GM19035 (cell line): ENCODE results near the gene NUDT22.
A peak's percentile ranks its signal among the peaks of the same experiment; 100 is the strongest.

Source experiments
- ATAC-seq: cut with Tn5 transposase; IDR thresholded peaks from one replicate; pipeline ENCODE4 v1.9.1; 2021; ENCODE audit not compliant: unreplicated experiment

Gene NUDT22

DNA sequence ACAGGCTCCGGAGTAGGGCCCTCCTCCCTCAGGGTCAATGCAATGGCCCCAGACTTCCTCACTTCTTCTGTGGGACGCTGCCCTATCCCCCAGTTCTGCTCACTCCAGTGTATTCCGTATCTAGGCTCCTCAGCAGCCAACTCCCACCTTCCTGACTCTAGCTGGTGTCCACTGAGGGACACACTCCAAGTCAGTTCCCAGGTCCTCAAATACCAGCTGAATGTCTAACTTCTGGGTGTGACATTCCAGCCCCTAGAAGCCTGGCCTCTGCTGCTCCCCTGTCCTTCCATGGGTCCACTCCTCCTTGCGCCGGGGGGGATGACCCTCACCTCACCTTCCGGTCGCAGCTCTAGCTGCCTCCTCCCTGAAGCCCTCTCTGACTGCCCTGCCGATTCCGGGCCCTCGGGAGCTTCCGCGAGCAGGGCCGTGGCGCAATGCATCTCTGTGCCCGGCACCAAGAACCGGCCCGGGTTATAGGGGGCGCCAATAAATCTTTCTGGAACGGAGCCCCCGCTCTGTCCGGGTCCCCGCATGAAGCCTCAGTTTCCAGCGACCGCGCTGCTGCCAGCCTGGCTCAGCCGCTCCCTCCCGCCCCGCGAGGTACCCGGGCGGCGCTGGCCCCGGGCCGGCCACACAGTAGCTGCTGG lies 42.9 kb downstream of the NUDT22 start:
- peak; percentile 21 for ATAC-seq

DNA sequence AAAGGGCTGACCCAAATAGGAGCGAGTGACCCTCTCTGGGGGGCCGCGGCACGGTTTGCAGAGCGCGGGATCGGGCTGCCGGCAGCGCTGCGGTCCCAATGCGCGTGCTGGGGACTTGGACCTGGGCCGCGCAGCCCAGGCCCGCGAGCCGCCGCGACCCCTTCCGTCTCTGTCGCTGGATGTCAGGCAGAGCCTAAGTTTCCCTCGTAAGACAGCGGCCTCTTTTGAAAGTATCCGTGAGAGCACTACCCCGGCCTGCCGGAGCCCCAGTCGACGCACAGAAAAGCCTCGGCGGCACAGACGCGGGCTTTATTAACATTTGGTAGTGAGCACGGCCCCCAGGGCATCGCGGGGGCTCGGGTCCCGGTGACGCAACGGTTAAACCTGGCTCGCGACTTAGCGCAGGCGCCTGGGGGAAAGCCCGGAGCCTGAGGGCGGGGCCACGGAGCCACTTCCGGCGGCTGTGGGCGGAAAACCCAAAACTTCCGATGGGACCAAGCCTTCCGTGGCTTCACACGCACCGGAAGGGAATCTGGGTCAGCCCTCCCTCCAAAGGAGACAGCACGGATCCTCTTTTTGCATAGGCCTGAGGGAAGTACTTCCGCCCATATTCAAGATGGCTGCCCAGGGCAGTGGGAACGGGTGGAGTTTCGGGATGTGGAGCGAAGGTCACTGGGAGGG lies 43.6 kb downstream of the NUDT22 start:
- ATAC-seq: peak; percentile 70

DNA sequence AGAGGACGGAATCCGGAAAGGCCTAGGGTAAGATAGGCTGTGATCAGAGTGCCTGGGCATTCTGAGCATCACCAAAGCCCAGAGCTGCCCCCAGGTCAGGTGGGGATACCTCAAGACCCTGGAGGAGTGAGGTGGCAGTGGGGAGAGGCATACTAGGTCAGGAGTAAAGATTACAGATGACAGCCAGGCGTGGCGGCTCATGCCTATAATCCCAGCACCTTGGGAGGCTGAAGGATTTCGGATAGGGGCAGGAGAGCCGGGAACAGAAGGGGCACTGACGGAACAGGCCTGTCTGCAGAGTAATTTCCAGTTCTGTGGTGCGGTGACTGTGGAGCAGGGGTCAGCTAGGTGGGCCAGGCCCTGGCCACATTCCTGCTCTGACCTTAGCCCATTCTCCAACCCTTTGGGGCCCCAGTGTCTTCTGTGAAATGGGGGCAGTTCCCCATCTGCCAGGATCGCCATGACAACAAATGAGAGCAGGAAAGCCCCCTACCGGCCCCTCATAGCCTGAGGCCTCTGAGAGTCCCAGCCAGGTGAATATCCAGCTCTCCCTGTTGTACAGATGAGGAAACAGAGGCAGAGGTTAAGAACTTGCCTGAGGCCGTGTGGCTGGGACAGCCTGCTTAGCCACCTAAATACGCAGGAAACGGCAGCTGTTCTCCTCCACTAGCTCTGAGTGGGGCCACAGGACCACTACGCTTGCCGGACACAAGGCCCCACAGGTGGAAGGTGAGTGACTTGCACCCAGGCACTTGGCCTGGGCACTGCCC lies 49.1 kb downstream of the NUDT22 start:
- ATAC-seq: no peak

GRCh38 chr11:64275841-64276240 lies 49.8 kb downstream of the NUDT22 start:
- ATAC-seq: no peak

DNA sequence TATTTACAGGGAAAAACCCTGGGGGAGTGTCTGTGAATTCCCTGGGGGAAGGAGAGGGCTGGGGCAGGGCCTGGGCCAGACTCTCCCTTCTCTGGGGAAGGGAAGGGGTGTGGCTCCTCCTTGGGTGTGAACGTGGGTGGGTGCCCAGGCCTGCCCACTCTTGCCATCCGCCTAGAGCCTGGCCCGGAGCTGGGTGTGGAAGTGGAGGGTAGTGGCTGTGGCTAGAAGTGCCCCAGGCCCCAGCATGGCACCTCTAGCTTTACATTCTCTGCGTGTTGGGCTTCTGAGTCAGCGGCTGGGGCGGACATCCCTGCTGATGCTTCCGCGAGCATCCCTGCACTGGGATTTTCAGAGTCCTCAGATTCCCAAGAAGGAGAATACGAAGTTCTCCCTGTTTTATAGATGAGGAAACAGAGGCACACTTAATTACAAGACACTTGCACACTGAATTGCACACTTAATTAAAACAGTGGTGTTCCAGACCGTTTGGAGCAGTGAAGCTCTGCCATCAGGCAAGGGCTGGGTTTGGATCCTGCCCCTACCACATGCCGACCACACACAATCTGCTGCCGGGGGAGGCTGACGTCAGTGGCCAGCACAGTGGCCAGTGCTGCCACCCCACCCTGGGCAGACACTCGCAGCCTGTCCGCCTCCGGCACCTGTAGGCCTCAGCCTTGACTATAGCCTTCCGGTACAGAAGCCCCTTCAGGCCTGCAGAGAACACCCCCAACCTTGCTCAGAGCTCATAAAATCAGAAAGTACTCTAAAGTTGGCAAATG lies 50.8 kb downstream of the NUDT22 start:
- ATAC-seq: no peak

DNA sequence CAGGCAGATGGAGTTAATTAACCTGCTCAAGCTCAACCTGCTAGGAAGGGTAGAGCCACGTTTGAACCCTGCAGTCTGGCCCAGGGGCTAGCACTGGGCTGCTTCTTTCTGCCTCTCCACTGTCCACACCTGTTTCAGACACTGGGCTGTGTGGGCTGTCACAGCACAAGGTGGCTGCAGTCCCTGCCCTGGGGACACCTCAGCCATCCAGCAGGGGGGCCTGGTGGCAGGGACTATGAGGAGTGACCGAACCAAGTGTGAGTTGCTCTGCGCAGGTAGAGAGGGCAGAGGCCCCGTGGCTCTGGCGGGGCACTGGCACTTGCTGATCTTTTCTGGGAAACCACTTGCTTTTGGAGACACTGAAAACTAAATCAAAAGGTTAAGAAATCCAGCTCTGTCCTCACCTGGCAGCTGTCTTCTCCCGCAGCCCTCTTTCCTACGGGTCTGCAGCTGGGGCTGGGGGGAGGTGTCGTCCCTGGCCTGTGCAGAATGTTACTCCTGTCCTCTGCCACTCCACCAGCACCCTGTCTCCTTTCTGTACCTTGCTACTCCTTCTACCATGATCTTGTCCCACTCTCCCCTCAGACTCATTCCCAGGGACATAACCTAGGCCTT lies 52.6 kb downstream of the NUDT22 start:
- no peak for ATAC-seq
